Activated CD8-positive, alpha-beta memory T cell treated with anti-CD3 and anti-CD28 coated beads, Interleukin-2, amount 50 U/mL, for 1 hour (primary cell): Measurements from ENCODE around the gene FPGS.
"Not testable (repeated sequence)": the region's sequence is repeated elsewhere in the genome, so short reads cannot be mapped to it uniquely, and the experiment has no call there.

Source experiments
- DNase-seq: peaks from one replicate; pipeline ENCODE4 v3.0.0-alpha.2; 2020; ENCODE audit errors: extremely low read depth

FPGS gene

DNA sequence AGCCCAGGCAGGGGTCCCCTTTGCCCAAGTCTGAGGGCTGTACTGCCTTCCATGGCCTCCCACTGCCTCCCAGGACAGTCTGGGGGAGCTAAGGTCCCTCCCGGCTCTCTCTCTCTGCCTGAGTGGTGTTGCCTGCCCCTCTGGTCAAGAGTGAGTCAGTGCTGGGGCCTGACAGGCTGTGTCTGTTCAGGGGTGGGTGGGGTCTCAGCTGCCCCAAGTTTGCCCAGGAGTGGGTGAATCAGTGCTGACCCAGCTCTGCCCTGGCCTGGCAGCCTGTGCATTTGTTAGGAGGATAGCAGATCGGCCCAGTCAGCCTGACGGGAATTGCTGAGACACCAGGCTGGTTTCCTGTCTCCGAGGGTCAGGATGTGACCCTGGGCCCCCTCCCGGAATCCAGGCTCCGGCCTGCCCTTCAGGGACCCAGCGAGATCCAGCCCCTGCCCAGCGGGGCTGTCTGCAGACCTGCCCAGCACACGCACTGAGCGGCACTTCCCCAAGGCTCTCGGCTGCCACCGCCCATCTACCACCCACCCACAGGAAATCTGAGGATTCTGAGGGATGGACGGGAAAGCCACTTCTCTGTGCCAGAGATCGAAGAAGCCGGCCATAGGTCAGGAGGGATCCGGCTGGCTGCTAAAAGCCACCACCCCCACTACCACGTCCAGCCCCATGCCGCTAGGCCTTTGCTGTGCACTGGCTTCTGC is 35.8 kb downstream of the FPGS start:
- no peak for DNase-seq

- no peak for DNase-seq
Measured at GRCh38 chr9:127841087-127841835, 38.6 kb downstream of the FPGS start.

DNA sequence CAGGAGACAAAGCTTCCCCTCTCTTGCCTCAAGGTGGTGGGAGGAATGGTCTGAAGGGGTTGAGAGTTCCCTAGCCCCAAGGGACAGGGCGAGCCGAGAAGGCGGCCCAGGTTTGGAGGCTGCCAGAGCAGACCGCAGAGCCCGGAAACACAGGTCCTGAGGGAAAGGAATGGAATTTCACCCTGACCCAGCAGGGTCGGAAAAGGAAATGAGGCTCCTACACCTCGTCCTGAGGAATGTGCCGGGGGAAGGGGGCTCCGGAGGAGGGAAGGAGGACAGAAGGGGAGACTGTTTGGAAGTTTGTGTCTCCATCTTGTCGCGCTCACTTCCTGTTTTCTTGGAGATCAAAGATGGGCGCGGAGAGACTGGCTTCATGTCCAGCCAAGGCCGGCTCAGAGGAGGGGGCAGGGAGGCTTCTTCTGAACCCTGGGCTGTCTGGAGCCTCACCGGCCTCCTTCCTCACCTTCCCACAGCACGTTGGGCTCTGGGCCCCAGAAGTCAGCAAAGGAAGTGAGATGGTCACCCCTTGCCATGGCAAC is 42.2 kb downstream of the FPGS start:
- no peak for DNase-seq

GRCh38 chr9:127845619-127846018 is 42.9 kb downstream of the FPGS start:
- not testable (repeated sequence) for DNase-seq

DNA sequence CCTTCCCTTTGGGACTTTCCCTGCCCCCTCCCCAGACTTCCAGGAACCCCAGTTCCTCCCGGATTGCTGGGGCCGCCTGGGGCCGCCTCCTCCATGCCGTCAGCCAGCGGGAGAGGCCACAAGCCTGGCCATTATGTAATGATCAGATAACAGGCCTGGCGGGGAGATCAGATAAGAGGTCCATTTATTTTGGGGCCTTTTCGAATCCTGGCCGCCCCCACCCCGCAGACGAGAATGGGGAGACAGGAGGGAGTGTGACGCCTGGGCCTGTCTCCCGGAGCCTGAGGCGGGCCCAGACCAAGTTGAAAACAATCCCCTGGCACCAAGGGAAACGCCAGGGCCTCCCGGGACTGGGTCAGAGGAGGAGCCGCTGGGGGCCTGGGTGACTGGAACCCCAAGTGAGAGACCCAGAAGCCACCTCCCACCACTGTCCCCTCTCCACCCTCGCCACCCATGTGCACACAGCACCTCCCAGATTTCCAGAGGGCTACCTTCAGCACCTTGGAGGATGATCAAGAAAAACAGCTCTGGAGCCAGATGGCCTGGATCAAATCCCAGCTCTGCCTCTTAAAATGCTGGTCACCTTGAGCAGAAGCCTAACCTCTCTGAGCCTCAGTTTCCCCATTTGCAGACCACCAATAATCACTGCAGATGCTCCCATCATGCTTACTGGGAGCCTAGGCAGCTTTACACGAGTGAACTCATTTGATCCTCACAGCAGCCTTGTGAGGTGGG is 43.9 kb downstream of the FPGS start:
- DNase-seq: no peak

GRCh38 chr9:127847178-127847510 is 44.5 kb downstream of the FPGS start:
- DNase-seq: no peak

GRCh38 chr9:127847833-127848755 is 45.4 kb downstream of the FPGS start:
- no peak for DNase-seq

- DNase-seq: no peak
Measured at GRCh38 chr9:127848756-127849504, 46.2 kb downstream of the FPGS start.

DNA sequence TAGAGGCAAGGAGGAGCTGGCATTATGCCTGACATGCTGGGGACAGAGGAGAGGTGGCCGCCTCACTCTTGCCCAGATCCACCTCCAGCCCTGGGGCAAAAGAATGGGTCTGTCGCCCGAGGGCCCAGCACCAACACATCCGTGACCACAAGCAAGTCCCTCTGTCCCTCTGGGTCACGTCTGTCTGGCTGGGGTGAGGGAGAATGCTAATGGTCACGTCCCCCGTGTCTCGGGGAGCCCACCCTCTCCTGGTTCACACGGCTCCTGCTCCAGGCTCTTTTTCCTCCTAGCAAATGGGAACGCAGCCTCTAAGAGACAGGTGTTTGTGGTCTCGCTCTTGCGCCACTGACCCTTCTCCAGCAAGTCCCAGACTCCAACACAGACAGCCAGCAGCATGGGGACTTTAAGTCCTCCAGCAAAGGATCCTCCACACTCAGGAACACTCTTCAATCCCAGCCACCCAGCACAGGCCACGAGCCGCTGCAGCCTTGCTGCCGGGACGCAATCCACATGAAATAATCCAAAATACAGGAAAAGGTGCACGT is 47.7 kb downstream of the FPGS start:
- no peak for DNase-seq

- no peak for DNase-seq
Measured at GRCh38 chr9:127852829-127853228, 50.1 kb downstream of the FPGS start.

DNA sequence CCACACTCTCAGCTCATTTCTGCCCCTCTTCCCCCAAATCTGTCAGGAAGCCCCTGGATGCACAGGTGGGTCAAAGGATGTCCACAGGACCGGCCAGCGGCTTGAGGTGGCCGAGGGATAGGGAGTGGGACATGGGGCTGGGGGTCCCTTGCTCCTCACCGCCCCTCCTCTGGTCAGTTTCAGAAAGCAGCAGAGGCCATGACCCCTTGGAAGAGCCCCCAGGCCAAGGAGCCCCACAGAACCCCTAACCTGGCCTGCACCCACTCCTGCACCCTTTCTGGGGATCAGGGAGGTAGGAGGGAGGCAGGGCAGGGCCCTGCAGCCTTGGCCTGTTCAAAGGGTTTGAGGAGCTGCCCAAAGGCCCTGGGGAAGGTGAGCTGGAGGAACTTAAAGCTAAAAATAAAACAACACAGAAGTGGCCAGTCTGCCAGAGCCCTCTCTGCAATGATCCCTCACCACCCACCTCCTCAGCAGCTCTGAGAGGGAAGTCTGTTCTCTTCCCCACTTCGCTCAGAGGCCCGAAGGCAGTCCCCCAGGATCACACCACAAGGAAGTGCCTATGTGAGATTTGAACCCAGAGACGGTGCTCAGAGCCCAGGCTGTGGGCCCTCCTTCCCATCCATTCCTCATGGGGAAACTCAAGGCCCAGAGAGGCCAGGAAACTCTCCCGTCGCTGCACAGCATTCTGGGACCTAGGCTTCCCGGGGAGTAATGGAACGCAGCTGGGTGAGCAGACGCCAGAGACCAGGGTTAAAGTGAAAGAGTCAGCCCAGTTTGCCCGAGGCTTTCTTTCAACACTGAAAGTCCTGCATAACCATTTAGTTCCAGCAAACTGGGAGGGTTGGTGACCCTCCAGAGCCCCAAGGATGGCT is 50.9 kb downstream of the FPGS start:
- DNase-seq: no peak

DNA sequence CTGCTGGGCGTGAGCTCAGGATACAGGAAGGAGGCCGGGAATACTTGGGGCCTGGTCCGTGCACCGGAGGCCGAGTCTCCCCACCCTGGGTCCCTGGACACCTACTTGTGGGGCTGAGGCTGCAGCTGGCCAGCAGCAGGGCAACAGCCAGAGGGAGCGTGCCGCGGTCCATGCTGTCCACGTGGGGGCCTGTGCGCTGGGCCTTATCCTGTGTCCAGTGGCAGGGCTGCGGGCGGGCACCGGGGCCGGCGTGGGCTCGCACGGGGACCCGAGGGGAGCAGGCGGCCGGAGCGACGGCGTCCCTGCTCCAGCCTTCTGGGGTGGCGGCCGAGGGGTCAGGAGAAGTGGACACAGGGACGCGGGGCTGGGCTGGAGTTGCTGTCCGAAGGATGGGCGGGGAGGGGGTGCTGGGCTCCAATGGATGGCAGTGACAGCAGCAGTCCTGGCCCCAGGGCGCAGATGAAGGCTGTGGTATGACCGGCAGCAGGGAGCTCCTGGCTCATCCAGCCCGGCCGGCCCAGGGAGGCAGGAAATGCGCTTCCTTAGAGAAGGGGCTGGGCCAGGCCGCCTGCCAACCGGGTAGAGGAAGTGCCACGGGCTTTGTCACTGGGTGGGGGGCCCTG is 51.6 kb downstream of the FPGS start, which contains the start of gene ENG:
Gene ENG (minus strand): TSS at position 475 of the 623 bp plus-strand sequence. CDS start 303 bp downstream, at position 172.
- no peak for DNase-seq

DNA sequence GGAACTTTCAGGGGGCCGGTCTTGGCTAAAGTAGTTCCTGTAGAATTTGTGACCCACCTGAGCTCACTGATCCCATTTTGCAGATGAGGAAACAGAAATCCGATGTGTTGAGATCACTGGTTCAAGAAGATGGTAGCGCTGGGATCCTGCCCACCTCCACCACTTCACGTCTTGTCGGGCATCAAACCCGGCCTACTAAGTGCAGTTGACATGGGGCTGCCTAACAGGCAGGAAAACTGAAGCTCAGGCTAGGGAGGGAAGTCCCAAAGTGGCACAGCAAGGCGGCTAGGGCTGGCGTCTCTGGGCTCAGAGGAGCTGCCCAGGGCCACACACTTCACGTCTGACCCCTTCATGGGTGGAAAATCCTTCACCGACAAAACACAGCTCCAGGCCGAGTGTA is 52.3 kb downstream of the FPGS start:
- DNase-seq: no peak

- DNase-seq: no peak
Measured at GRCh38 chr9:127855522-127855921, 52.8 kb downstream of the FPGS start.

DNA sequence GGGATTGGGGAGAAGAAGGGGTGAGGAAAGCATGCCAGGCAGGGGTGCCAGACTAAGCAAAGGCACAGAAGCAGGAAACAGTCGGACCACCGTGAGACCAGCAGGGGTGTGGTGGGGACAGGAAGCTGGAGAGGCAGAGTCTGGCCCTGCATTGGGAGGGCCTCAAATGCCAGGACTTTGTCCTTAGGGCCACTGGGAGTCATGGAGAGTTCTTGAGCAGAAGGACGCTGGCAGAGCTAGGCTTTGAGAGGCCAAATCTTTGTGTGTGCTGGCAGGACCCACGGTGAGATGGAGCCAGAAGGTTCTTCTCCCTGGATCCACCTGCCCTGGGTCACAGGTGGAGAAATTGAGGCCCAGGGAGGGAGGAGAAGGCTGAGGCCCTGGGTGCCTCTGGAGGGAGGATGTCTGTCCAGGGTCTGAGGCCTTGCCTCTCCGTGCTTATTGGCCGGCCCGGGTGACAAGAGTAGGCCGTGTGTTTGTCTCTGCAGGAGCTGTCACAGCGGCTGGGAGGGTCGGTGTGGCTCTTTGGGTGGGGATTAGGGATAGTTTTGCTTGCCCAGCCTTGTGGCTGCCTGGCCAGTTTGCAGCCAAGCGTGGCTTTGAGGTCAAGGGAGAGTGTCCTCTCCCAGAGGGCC is 53.5 kb downstream of the FPGS start:
- DNase-seq: no peak

DNA sequence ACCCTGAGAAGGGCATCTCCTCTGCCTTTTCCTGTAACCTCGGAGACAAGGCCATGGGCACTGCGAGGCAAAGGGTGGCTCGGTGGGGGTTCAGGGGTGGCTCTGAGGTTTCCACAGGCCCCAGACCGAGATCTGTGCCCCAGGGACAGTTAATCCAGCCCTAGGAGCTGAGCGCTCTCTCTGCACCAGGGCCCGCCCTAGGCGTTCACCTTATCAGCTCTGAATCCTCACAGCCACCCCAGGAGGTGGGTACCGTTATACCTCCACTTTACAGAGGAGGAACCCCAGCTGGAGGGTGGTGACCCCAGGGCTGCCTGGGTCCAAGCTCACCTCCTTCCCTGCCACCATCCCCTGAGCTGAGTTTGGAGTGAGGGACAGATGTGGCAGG is 54.0 kb downstream of the FPGS start:
- DNase-seq: no peak

- DNase-seq: no peak
Measured at GRCh38 chr9:127857278-127857677, 54.6 kb downstream of the FPGS start.

- no peak for DNase-seq
Measured at GRCh38 chr9:127858041-127858512, 55.4 kb downstream of the FPGS start.
